Heart right ventricle (tissue), 16 donors: ENCODE measurements around the gene NEDD4L. TPM values are rescaled to one million over a fixed set of nuclear protein-coding genes. Genes with fewer than 3 reads are reported as not detected.

Source experiments
- ATAC-seq, 8 donors: fragments of 200-7000 bp; cut with Tn5 transposase; one replicate each; pipeline ENCODE4 v1.9.1; 2020; ENCODE audit warnings: mild to moderate bottlenecking in 8 of 8, moderate library complexity in 8 of 8, moderate number of reproducible peaks in 1 of 8
- DNase-seq, 2 donors: peaks; one replicate each; pipeline ENCODE4 v3.0.0-alpha.2; 2020
- H3K27ac ChIP-seq, 10 donors: fragments of 200-600 bp; sonication (generic) in 2 of 10; one replicate each; pipeline versions ENCODE4 v1.5.0 to v1.8.0; 2020 to 2022; ENCODE audit warnings: mild to moderate bottlenecking in 3 of 10
- H3K27me3 ChIP-seq, 7 donors: fragments of 200-600 bp; one replicate each; pipeline ENCODE4 v1.8.0; 2021 to 2022; ENCODE audit warnings: mild to moderate bottlenecking in 2 of 7
- H3K36me3 ChIP-seq, 9 donors: fragments of 200-600 bp; sonication (generic) in 1 of 9; one replicate each; pipeline versions ENCODE4 v1.5.0 to v1.8.0; 2020 to 2022; ENCODE audit warnings: mild to moderate bottlenecking in 2 of 9
- H3K4me1 ChIP-seq, 9 donors: fragments of 200-600 bp; sonication (generic) in 1 of 9; one replicate each; pipeline versions ENCODE4 v1.5.0 to v1.8.0; 2020 to 2022; ENCODE audit warnings: mild to moderate bottlenecking in 4 of 9
- H3K4me3 ChIP-seq, 10 donors: fragments of 200-600 bp; sonication (generic) in 2 of 10; one replicate each; pipeline versions ENCODE4 v1.5.0 to v1.8.0; 2020 to 2022; ENCODE audit warnings: mild to moderate bottlenecking in 7 of 10, moderate library complexity in 2 of 10
- H3K9me3 ChIP-seq, 11 donors: fragments of 200-600 bp in 10 of 11; sonication (generic) in 2 of 11; one replicate each; pipeline versions ENCODE4 v1.5.0 to v1.8.0; 2013 to 2022; ENCODE audit warnings: mild to moderate bottlenecking in 2 of 11, control low read depth in 1 of 11, moderate library complexity in 1 of 11
- CTCF ChIP-seq, 9 donors: fragments of 200-600 bp; sonication (generic) in 2 of 9; IDR thresholded peaks; one replicate each; pipeline versions ENCODE4 v1.5.0 to v1.8.0; 2021 to 2022; ENCODE audit warnings: antibody characterized with exemption in 9 of 9, mild to moderate bottlenecking in 5 of 9, moderate library complexity in 1 of 9
- WGBS, 2 donors: extraction: QIAGEN DNeasy Blood & Tissue Kit; methylation state at CpG; one replicate each; pipeline ENCODE4 v1.1.7; 2013; ENCODE audit warnings: inconsistent platforms in 1 of 2; 5-methylcytosine and 5-hydroxymethylcytosine counted together
- intact Hi-C, 10 donors: fragments of 100-400 bp; cut with DNase I; formaldehyde crosslinking; loops; one replicate each; pipeline versions ENCODE4 v1.11.1 to v1.14.2; 2022
- polyA plus RNA-seq, 2 donors: library from polyadenylated mRNA; stranded (reverse); fragments of 200-250 nt; gene quantifications; one replicate each; pipeline ENCODE4 v1.2.3, GENCODE V29; 2013
- total RNA-seq, 10 donors: library from RNA; stranded (reverse); fragmentation: NEBNext Ultra II Directional in 3 of 10; extraction: Animal tissue kit (Norgen Biotek cat#: 25700) in 3 of 10; gene quantifications; one replicate each; pipeline versions ENCODE4 v1.2.1 to v1.2.4, GENCODE V29; 2021 to 2023
- donor health status: Arrhythmogenic right ventricular cardiomyopathy.
- donor health status: ischemic (EF 13 %, LVEDD 7.1; RV severe dilation, severe dysfunction).
- donor health status: healthy with polysubstance abuse.
- donor health status: DM: no; HTN: yes; CAD: no.
- donor health status: DM: no; HTN: no; CAD: no.
- donor health status: ischemic (EF 25% LVEDD 6.9; RV normal size, moderate dysfunction).
- donor health status: ischemic (EF 25% LVEDD 5.7; RV mildly dilated, moderate dysfunction).
- donor health status: healthy.
- donor health status: DM: yes; HTN: yes; CAD: no.
- donor health status: Ischemic cardiomyopathy.
- donor health status: ischemic (EF 35%, LVEDD 5.7; RV mildly dilated, moderate dysfunction).
- donor health status: nonischemic (EF 11% LVEDD 7.7; RV severe dilation, severe dysfunction).
- donor health status: DM: yes; HTN: yes; CAD: no.
- donor health status: PGD.
- donor health status: ischemic (EF 29% LVEDD 5.4; RV normal size, mild dysfunction).
- donor health status: nonischemic (EF 23%, LVEDD 6.1; RV moderate dilation, normal function).

The NEDD4L gene
- total and polyA plus RNA-seq, 12 donors: 9.6 to 67.1 (median 49.4) TPM

GRCh38 chr18:58146099-58146498 is 102.1 kb downstream of the NEDD4L start:
- intact Hi-C loops: no loop called here
- H3K4me1 ChIP-seq: peaks cover 0 to 6% (median 0%) of the 10 kb centered on the region in 9 donors
- TF ChIP-seq CTCF (IDR thresholded peaks at IDR 0.05): no peak
- H3K9me3 ChIP-seq: no peaks in the 10 kb centered on the region
- no peaks in the 10 kb centered on the region for H3K27me3 ChIP-seq
- no peak for DNase-seq
- no peak overlapping the region for H3K4me3 ChIP-seq
- WGBS, 2 donors: 94 to 95% methylated on average over 8 of the region's 8 CpGs
- H3K36me3 ChIP-seq: no peaks in the 10 kb centered on the region
- no peak overlapping the region for H3K27ac ChIP-seq
- ATAC-seq: no peak

GRCh38 chr18:58148954-58149471 is 105.0 kb downstream of the NEDD4L start:
- ATAC-seq (no peak), DNase-seq (no peak)
- Histone ChIP-seq H3K36me3 (no peaks in the 10 kb centered on the region), H3K27ac (no peak overlapping the region), H3K27me3 (no peaks in the 10 kb centered on the region), H3K4me1 (peaks cover 0 to 6% (median 0%) of the 10 kb centered on the region in 9 donors), H3K9me3 (no peaks in the 10 kb centered on the region), H3K4me3 (no peak overlapping the region)
- TF ChIP-seq CTCF (IDR thresholded peaks at IDR 0.05): no peak
- 73 to 80% methylated on average over 7 of the region's 7 CpGs for WGBS, 2 donors
- intact Hi-C loops: no loop called here

GRCh38 chr18:58150772-58151171 is 106.7 kb downstream of the NEDD4L start:
- no peak for DNase-seq
- no peak for TF ChIP-seq CTCF (IDR thresholded peaks at IDR 0.05)
- peaks cover 0 to 6% (median 0%) of the 10 kb centered on the region in 9 donors for H3K4me1 ChIP-seq
- no peaks in the 10 kb centered on the region for H3K36me3 ChIP-seq
- ATAC-seq: no peak
- 96 to 98% methylated on average over 4 of the region's 4 CpGs for WGBS, 2 donors
- no peaks in the 10 kb centered on the region for H3K27me3 ChIP-seq
- H3K4me3 ChIP-seq: no peak overlapping the region
- no peaks in the 10 kb centered on the region for H3K9me3 ChIP-seq
- no peak overlapping the region for H3K27ac ChIP-seq
- intact Hi-C loops: no loop called here

GRCh38 chr18:58152216-58152615 is 108.2 kb downstream of the NEDD4L start:
- peaks cover 0 to 6% (median 0%) of the 10 kb centered on the region in 9 donors for H3K4me1 ChIP-seq
- H3K27ac ChIP-seq: no peak overlapping the region
- no peaks in the 10 kb centered on the region for H3K9me3 ChIP-seq
- ATAC-seq: no peak
- no peaks in the 10 kb centered on the region for H3K27me3 ChIP-seq
- no peak for TF ChIP-seq CTCF (IDR thresholded peaks at IDR 0.05)
- H3K36me3 ChIP-seq: no peaks in the 10 kb centered on the region
- 93 to 97% methylated on average over 3 of the region's 3 CpGs for WGBS, 2 donors
- no peak overlapping the region for H3K4me3 ChIP-seq
- intact Hi-C loops: no loop called here
- DNase-seq: no peak
